ENCODE measurements around the gene YJU2. TPM values are rescaled to one million over a fixed set of nuclear protein-coding genes. Genes with fewer than 3 reads are reported as not detected.
"Not testable (repeated sequence)": the region's sequence is repeated elsewhere in the genome, so short reads cannot be mapped to it uniquely, and the experiment has no call there.

YJU2 gene
- polyA plus RNA-seq, 1 donor from 2014 or later, result 32.6 TPM

DNA sequence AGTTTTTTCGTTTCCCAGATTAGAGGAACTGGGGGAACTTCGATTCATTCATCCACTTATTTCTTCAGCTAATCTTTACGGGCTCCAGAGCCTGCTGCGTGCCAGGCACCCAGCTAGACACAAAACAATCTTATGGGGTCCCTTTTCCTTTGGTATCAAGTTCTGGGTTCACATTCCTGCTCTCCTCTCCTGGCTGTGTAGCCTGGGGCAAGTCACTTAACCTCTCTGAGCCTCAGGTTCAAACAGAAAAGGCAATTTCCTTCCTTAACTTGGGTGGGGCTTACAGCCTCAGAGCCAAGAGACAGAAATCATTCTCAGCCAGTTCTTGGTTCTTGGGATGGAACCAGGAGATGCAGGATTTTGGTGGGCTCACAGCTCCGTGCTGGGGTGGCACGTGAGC is 38.1 kb downstream of the YJU2 start:
- Histone ChIP-seq H3K27me3 (ENCODE audit: insufficient read depth, low read depth, low read length) (no peaks in the 10 kb centered on the region), H3K27ac (ENCODE audit: low read length) (no peak overlapping the region), H3K9ac (ENCODE audit: low read length) (no peak overlapping the region), H3F3A (ENCODE audit: insufficient read depth, low read length, poor library complexity, severe bottlenecking) (no peaks in the 10 kb centered on the region), H3K79me2 (replicated peaks; ENCODE audit: insufficient read depth, low read length) (peaks cover 9% of the 10 kb centered on the region), H2AFZ (ENCODE audit: low read depth, low read length) (no peak overlapping the region), H3K36me3 (ENCODE audit: insufficient read depth, low read length) (no peaks in the 10 kb centered on the region), H3K9me3 (ENCODE audit: low read length) (no peaks in the 10 kb centered on the region), H3K4me2 (ENCODE audit: low read length) (no peak overlapping the region), H3K4me3 (ENCODE audit: low read length) (no peak overlapping the region), H4K20me1 (ENCODE audit: insufficient read depth) (no peaks in the 10 kb centered on the region), H3K9me2 (ENCODE audit: insufficient read depth, low read length) (no peaks in the 10 kb centered on the region)
- TF ChIP-seq POLR2AphosphoS5 (IDR thresholded peaks at IDR 0.05) (no peak), RAD21 (conservative IDR thresholded peaks at IDR 0.05) (no peak), TAF1 (IDR thresholded peaks at IDR 0.05; ENCODE audit: low read depth) (no peak), SMC3 (conservative IDR thresholded peaks at IDR 0.05; ENCODE audit: poor library complexity) (no peak), EP300 (conservative IDR thresholded peaks at IDR 0.05; ENCODE audit: poor library complexity, severe bottlenecking) (no peak), EZH2 (IDR thresholded peaks at IDR 0.05; ENCODE audit: borderline replicate concordance, insufficient read depth, low read length, poor library complexity, severe bottlenecking) (no peak), MXI1 (conservative IDR thresholded peaks at IDR 0.05; ENCODE audit: poor library complexity, severe bottlenecking) (no peak)
- TF ChIP-seq, protein P1, sequence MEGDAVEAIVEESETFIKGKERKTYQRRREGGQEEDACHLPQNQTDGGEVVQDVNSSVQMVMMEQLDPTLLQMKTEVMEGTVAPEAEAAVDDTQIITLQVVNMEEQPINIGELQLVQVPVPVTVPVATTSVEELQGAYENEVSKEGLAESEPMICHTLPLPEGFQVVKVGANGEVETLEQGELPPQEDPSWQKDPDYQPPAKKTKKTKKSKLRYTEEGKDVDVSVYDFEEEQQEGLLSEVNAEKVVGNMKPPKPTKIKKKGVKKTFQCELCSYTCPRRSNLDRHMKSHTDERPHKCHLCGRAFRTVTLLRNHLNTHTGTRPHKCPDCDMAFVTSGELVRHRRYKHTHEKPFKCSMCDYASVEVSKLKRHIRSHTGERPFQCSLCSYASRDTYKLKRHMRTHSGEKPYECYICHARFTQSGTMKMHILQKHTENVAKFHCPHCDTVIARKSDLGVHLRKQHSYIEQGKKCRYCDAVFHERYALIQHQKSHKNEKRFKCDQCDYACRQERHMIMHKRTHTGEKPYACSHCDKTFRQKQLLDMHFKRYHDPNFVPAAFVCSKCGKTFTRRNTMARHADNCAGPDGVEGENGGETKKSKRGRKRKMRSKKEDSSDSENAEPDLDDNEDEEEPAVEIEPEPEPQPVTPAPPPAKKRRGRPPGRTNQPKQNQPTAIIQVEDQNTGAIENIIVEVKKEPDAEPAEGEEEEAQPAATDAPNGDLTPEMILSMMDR (IDR thresholded peaks at IDR 0.05; ENCODE audit: poor library complexity, severe bottlenecking), result no peak
- TF ChIP-seq, protein P2, sequence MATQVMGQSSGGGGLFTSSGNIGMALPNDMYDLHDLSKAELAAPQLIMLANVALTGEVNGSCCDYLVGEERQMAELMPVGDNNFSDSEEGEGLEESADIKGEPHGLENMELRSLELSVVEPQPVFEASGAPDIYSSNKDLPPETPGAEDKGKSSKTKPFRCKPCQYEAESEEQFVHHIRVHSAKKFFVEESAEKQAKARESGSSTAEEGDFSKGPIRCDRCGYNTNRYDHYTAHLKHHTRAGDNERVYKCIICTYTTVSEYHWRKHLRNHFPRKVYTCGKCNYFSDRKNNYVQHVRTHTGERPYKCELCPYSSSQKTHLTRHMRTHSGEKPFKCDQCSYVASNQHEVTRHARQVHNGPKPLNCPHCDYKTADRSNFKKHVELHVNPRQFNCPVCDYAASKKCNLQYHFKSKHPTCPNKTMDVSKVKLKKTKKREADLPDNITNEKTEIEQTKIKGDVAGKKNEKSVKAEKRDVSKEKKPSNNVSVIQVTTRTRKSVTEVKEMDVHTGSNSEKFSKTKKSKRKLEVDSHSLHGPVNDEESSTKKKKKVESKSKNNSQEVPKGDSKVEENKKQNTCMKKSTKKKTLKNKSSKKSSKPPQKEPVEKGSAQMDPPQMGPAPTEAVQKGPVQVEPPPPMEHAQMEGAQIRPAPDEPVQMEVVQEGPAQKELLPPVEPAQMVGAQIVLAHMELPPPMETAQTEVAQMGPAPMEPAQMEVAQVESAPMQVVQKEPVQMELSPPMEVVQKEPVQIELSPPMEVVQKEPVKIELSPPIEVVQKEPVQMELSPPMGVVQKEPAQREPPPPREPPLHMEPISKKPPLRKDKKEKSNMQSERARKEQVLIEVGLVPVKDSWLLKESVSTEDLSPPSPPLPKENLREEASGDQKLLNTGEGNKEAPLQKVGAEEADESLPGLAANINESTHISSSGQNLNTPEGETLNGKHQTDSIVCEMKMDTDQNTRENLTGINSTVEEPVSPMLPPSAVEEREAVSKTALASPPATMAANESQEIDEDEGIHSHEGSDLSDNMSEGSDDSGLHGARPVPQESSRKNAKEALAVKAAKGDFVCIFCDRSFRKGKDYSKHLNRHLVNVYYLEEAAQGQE (IDR thresholded peaks at IDR 0.05; ENCODE audit: borderline replicate concordance), result no peak

DNA sequence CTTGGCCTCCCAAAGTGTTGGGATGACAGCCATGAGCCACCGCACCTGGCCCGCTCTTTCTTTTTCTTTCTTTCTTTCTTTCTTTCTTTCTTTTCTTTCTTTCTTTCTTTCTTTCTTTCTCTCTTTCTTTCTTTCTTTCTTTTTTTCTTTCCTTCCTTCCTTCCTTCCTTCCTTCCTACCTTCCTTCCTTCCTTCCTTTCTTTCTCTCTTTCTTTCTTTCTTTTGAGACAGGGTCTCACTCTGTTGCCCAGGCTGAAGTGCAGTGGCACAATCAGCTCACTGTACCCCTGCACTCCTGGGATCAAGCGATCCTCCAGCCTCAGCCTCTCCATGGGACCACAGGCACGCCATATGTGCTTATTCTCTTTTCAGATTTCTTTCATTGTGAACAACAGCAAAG is 39.3 kb downstream of the YJU2 start:
- not testable (repeated sequence) for H3K27ac ChIP-seq (ENCODE audit: low read length); H3K9me3 ChIP-seq (ENCODE audit: low read length); H3K79me2 ChIP-seq (replicated peaks; ENCODE audit: insufficient read depth, low read length); H4K20me1 ChIP-seq (ENCODE audit: insufficient read depth); H3K9ac ChIP-seq (ENCODE audit: low read length); H3K4me2 ChIP-seq (ENCODE audit: low read length); H3K9me2 ChIP-seq (ENCODE audit: insufficient read depth, low read length); H3F3A ChIP-seq (ENCODE audit: insufficient read depth, low read length, poor library complexity, severe bottlenecking); H2AFZ ChIP-seq (ENCODE audit: low read depth, low read length); H3K4me3 ChIP-seq (ENCODE audit: low read length); H3K36me3 ChIP-seq (ENCODE audit: insufficient read depth, low read length); H3K27me3 ChIP-seq (ENCODE audit: insufficient read depth, low read depth, low read length)
